K562 (cell line): ENCODE data around the gene MDM1. TPM values are rescaled to one million over a fixed set of nuclear protein-coding genes. Genes with fewer than 3 reads are reported as not detected.

Source experiments
- EWSR1 ChIP-seq: fragments of 450-650 bp; IDR thresholded peaks from 2 replicates; pipeline ENCODE4 v1.6.1; 2018; ENCODE audit warnings: borderline replicate concordance, mild to moderate bottlenecking, low read depth, moderate library complexity; ENCODE audit not compliant: partially characterized antibody
- FIP1L1 ChIP-seq: fragments of 200-400 bp; formaldehyde crosslinking; IDR thresholded peaks from 2 replicates; pipeline ENCODE4 v1.6.1; 2018; ENCODE audit warnings: mild to moderate bottlenecking, low read depth, low read length; ENCODE audit not compliant: poor library complexity, severe bottlenecking
- HNRNPLL ChIP-seq: fragments of 200-400 bp; formaldehyde crosslinking; IDR thresholded peaks from 2 replicates; pipeline ENCODE4 v1.6.1; 2017; ENCODE audit warnings: low read length, low read depth, mild to moderate bottlenecking; ENCODE audit not compliant: poor library complexity, severe bottlenecking
- KDM5B ChIP-seq: fragments of 200-600 bp; sonication (generic); IDR thresholded peaks from 2 replicates; pipeline ENCODE4 v1.6.1; 2012; ENCODE audit warnings: low read depth, mild to moderate bottlenecking, moderate library complexity, low read length, control low read depth, inconsistent platforms; ENCODE audit not compliant: insufficient replicate concordance
- MECOM ChIP-seq: fragments of 250-450 bp; sonication (Bioruptor Pico); IDR thresholded peaks from 2 replicates; pipeline ENCODE4 v1.8.0; 2022; ENCODE audit warnings: inconsistent platforms
- POLR3G ChIP-seq: IDR thresholded peaks from 2 replicates; pipeline ENCODE4 v1.6.1; 2011; ENCODE audit not compliant: insufficient read length, insufficient replicate concordance; ENCODE audit errors: extremely low read depth
- RFX1 ChIP-seq: fragments of 450-650 bp; IDR thresholded peaks from 2 replicates; pipeline ENCODE4 v1.6.1; 2016; ENCODE audit warnings: mild to moderate bottlenecking, moderate library complexity
- RREB1 ChIP-seq: fragments of 250-450 bp; sonication (Bioruptor Pico); IDR thresholded peaks from 2 replicates; pipeline ENCODE4 v1.4.0; 2020
- SMAD2 ChIP-seq: fragments of 150-350 bp; IDR thresholded peaks from 2 replicates; pipeline ENCODE4 v1.6.1; 2014; ENCODE audit warnings: low read depth, mild to moderate bottlenecking, low read length
- SMARCE1 ChIP-seq: fragments of 450-650 bp; IDR thresholded peaks from 2 replicates; pipeline ENCODE4 v1.7.1; 2016; ENCODE audit warnings: mild to moderate bottlenecking
- STAT6 ChIP-seq: sonication (generic); formaldehyde crosslinking; IDR thresholded peaks from 2 replicates; pipeline ENCODE4 v1.8.1; 2023; ENCODE audit warnings: mild to moderate bottlenecking, missing genetic modification reagents
- TEAD1 ChIP-seq, 2 experiments: fragments of 450-650 bp in 1 of 2; sonication (generic) in 1 of 2; formaldehyde crosslinking; IDR thresholded peaks; 2 replicates each; pipeline versions ENCODE4 v1.4.0 to v1.8.0; 2020 to 2022; ENCODE audit warnings: mild to moderate bottlenecking in 2 of 2, missing genetic modification reagents in 1 of 2
- TFAM ChIP-seq: fragments of 250-450 bp; sonication (Bioruptor Pico); conservative IDR thresholded peaks from 2 replicates; pipeline ENCODE4 v1.5.0; 2021; ENCODE audit warnings: mild to moderate bottlenecking, moderate library complexity
- ZBTB8A ChIP-seq: fragments of 450-650 bp; IDR thresholded peaks from 2 replicates; pipeline ENCODE4 v1.6.1; 2018; ENCODE audit warnings: mild to moderate bottlenecking, moderate library complexity; ENCODE audit not compliant: partially characterized antibody
- ZNF778 ChIP-seq: fragments of 450-650 bp; formaldehyde crosslinking; IDR thresholded peaks from 2 replicates; pipeline ENCODE4 v1.4.0; 2020; ENCODE audit warnings: mild to moderate bottlenecking, moderate library complexity
- polyA plus RNA-seq, 8 experiments: library from polyadenylated mRNA; depleted of rRNA in 4 of 8; stranded (reverse) in 5 of 8; unstranded in 3 of 8; fragments of >200 nt; fragmentation: Nextera tagmentation in 2 of 8; fragmentation: Illumina TruSeq in 1 of 8; extraction: Ambion mirVana in 2 of 8; extraction: Trizol in 1 of 8; gene quantifications; 2 replicates each; pipeline versions ENCODE4 v1.2.1 to v1.2.3, GENCODE V29; 2011 to 2014; ENCODE audit warnings: inconsistent platforms in 1 of 8, missing spikeins in 1 of 8
- total RNA-seq, 7 experiments: library from RNA; depleted of rRNA in 6 of 7; stranded (reverse); fragments of >200 nt in 6 of 7; fragmentation: Illumina TruSeq in 2 of 7; extraction: Trizol in 2 of 7; gene quantifications; 2 replicates each; pipeline versions ENCODE4 v1.2.1 to v1.2.3, GENCODE V29; 2011 to 2021; ENCODE audit warnings: low replicate concordance in 1 of 7

Gene MDM1
- total and polyA plus RNA-seq, 9 of the 15 experiments (the other 6 are each of a cell fraction or from before 2014, with no cell fraction given), result 7.5 to 16.8 (median 13.1) TPM

- TF ChIP-seq RFX1 (peak; percentile 75), STAT6 (CRISPR knock-in tag) (no peak), TFAM (CRISPR knock-in tag) (no peak), ZBTB8A (no peak), SMARCE1 (no peak), HNRNPLL (peak; percentile 50), FIP1L1 (no peak), KDM5B (peak; percentile 71), MECOM (CRISPR knock-in tag) (no peak), EWSR1 (no peak), TEAD1 (CRISPR knock-in tag; IDR thresholded peaks at IDR 0.05) (peak; percentile 65 to 78), ZNF778 (CRISPR knock-in tag) (no peak), SMAD2 (no peak), POLR3G (no peak), RREB1 (CRISPR knock-in tag) (no peak)
Measured at GRCh38 chr12:68331869-68332727, at the start of gene MDM1 (continued).
